Choroid plexus epithelial cell (primary cell): Measurements from ENCODE around the gene OGDH.

ENCODE experiments used
- DNase-seq: peaks from one replicate; pipeline ENCODE4 v3.0.0-alpha.2; 2010; ENCODE audit warnings: low read depth
- H3K4me3 ChIP-seq: 2 replicates; pipeline ENCODE4 v1.5.1; 2011; ENCODE audit warnings: low read depth, mild to moderate bottlenecking, control low read depth, low read length, moderate library complexity
- TF ChIP-seq, protein P1 (sequence below): conservative IDR thresholded peaks from 2 replicates; pipeline ENCODE4 v1.5.1; 2011; ENCODE audit warnings: low read depth, mild to moderate bottlenecking, control low read depth, inconsistent platforms, low read length, moderate library complexity

The OGDH gene

DNA sequence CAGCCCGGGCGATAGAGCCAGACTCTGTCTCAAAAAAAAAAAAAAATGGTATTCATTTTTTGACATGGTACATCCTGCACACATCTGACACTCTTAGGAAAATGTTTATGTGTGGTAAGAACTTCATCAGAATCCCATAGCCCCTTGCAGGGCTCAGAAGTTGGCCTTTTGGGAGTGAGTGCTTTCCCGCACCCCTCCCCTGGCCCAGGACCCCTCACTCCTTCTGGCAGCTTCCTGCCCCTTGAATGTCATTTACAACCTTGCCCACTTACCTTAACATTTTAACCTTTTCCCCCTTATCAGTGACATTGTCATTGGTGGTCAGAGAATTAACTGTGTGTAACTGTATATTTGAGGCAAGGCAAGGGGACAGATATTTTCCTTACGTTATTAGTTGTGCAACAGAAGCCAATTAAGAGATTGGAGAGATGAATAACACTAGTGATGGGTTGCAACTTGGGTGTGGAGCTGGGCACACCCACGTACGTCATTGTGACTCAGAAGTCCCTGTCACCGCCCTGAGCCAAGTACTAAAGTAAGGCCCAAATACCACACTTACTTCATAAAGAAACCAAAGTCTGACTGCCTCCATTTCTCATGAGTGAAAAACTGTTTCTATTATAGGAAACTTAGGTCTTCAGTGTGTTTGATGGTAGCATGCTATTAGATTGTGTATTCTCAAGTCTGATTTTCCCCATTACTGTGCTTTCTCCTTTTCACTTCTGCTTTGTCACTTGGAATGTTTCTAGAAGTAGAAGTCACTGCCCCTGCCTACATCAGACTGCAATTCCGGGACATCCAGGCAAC, 31.6 kb downstream of the OGDH start:
- DNase-seq = peak; percentile 70
- no peak overlapping the region for H3K4me3 ChIP-seq
- TF ChIP-seq, protein P1, sequence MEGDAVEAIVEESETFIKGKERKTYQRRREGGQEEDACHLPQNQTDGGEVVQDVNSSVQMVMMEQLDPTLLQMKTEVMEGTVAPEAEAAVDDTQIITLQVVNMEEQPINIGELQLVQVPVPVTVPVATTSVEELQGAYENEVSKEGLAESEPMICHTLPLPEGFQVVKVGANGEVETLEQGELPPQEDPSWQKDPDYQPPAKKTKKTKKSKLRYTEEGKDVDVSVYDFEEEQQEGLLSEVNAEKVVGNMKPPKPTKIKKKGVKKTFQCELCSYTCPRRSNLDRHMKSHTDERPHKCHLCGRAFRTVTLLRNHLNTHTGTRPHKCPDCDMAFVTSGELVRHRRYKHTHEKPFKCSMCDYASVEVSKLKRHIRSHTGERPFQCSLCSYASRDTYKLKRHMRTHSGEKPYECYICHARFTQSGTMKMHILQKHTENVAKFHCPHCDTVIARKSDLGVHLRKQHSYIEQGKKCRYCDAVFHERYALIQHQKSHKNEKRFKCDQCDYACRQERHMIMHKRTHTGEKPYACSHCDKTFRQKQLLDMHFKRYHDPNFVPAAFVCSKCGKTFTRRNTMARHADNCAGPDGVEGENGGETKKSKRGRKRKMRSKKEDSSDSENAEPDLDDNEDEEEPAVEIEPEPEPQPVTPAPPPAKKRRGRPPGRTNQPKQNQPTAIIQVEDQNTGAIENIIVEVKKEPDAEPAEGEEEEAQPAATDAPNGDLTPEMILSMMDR = no peak

DNA sequence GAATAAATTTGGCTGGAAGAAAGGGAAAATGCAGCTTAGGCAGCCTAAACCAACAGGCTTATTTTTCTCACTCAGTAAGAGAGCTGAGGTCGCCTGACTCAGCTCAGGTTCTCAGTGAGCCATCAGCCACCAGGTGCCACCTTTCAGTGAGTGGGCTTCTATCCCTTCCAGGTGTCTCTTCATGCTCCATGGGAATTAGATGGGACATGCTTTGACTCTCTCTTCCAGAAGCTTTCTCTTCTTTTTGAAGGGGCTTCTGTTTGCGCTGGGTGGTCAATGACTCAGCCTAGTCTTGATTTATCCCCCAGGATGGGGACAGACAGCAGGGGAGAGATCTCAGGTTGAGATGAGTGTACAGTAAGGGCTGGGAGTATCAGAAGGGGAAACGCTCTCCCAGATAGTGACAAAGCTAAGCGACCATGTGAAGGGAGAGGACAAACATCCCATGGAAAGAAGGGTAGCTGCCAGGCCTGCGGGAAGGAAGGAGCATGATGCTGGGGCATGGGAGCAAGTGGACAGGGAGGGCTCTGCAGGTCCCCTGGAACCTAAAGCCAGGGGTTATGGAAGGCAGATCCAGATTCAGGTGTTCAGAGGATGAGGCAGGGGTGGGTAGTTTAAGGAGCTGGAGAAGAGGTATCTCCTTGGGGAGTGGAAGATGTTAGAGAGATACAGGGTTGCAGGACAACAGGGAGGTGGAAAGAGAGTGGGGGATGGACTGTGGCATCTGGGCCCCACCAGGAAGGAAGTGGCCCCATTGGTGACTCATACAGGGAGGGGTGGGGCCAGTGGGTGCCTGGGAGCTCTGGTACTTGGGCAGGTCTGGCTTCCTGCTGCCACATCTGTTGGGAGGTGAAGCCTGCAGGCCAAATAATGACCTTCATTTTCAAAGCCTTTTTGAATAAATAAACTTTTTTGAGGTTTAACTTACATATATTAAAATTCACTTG, 32.5 kb downstream of the OGDH start:
- no peak overlapping the region for H3K4me3 ChIP-seq
- TF ChIP-seq, protein P1 = no peak
- DNase-seq = peak; percentile 68

DNA sequence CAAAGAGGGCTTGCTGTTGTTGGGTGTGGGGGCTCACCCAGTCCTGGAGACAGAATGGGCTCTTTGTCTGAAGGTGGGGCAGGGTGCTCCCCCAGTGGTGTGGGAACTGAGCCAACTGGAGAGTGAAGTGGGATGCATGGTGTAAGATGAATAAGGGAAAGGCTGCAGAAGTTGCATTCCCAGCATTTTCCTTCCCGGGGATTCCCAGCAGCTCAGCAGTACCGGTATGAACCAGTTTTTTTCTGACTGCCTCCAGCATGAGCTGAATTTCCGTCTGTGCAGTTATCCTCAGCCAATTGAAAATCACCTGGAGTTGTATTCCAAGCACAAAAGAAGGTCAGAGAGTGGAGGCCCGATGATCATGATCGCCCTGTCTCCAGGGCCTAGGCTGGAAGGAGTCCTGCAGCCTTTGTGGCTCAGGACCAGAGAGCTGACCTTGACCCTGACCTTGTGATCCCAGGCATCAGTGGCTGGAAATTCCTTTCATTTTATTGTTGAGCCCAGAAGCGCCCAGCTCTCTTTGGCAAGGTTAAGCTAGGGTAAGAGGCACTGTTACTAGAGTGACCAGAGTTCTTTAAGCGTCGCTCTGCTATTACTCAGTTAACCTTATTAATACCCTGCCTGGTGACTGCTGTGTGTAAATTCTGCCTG, 33.4 kb downstream of the OGDH start:
- no peak overlapping the region for H3K4me3 ChIP-seq
- TF ChIP-seq, protein P1 = no peak

DNA sequence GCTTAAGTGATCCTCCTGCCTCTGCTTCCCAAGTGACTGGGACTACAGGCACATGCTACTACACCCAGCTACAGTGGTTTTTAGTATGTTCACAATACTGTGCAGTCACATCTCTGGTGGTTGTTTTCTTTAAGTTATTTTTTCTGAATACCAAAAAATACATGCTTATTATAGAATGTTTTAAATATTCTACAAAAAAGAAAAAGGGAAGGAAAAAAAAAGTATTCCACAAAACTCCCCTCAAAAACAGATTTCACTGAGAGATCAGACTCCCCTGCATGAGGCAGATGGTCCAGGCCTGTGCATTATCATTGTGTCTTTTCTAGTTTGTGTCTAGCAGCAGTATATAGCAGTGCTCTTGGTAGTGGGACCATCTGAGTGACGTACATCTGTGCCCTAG, 36.8 kb downstream of the OGDH start:
- DNase-seq = no peak
- H3K4me3 ChIP-seq = no peak overlapping the region
- TF ChIP-seq, protein P1 = no peak

More for the DNA sequence above, 33.4 kb downstream of the OGDH start:
- peak; percentile 93 for DNase-seq

DNA sequence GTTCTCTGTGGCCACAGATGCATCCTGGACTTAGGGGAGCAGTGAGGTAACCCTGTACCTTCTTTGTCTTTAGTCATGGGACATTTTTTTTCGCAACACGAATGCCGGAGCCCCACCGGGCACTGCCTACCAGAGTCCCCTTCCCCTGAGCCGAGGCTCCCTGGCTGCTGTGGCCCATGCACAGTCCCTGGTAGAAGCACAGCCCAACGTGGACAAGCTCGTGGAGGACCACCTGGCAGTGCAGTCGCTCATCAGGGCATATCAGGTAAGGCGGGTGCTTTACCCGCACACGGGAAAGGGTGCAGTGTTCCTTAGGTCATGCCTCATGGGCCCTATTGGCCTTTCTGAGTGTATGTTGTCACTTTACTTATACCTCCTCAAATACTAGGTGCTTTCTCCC, 38.8 kb downstream of the OGDH start:
- no peak for DNase-seq
- TF ChIP-seq, protein P1 = no peak
- H3K4me3 ChIP-seq = no peak overlapping the region

DNA sequence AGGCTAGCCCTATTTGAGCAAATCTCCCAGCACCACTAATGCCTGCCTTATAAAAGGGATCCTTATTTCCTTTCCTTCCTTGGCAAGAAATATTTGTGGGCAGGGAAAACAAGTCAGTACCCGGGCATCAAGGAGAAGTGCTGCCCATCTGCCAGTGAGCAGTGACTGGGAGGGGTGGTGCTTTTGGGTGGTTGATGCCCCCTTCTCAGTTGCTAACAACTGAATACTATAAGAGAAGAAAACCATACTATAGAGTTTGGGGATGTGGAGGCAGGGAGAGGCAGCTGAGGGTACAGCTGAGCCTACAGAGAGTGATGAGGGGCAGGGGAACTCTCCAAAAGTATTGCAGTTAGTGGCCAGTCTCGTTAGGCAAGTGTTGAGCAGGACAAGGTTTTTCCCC, 39.3 kb downstream of the OGDH start:
- TF ChIP-seq, protein P1 = no peak
- no peak overlapping the region for H3K4me3 ChIP-seq
- DNase-seq = no peak
